ENCODE measurements around the gene TLR6.

Gene TLR6

GRCh38 chr4:38856524-38857337 lies at the start of gene TLR6:
TLR6 (minus strand) TSS chr4:38856817; CDS start chr4:38829473, 27,344 bp downstream.
- DNase-seq = peak; percentile 49

DNA sequence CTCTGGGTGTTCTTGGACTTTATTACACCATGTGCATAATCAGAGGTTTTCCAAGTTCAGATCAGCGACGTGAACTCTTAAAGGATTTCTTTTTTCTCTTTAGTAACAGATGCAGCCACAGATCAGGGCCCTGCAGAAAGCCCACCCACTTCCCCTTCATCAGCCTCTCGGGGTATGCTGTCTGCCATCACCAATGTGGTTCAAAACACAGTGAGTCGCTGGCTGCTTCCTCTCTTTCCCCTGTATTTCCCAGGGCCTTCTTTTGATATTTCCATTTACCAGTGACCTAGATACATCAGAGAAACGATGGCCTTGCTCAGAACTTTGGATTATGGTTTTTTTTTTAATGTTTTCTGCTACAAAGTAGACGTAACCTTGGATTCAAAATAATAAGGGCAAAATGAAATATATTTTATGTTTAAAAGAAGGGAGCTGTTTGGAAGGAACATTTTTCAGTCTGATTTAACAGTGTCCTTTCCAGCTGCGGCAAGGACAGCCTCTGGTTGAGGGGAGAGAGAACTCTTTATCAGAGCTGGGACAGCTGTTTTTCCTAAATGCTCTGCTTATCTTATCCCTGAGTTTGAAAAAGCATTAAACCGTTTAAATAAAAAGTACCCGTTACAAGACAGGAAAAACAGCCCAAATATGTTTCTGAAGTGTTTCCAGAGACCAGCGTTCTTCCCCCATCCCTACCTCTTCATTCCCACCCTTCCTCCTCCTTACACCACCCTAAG lies 49.2 kb upstream of the TLR6 start:
- DNase-seq = no peak

GRCh38 chr4:38904682-38905081 lies 48.1 kb upstream of the TLR6 start:
- no peak for DNase-seq

GRCh38 chr4:38904090-38904666 lies 47.6 kb upstream of the TLR6 start:
- DNase-seq = no peak

GRCh38 chr4:38902695-38903094 lies 46.1 kb upstream of the TLR6 start:
- peak; percentile 3 for DNase-seq

DNA sequence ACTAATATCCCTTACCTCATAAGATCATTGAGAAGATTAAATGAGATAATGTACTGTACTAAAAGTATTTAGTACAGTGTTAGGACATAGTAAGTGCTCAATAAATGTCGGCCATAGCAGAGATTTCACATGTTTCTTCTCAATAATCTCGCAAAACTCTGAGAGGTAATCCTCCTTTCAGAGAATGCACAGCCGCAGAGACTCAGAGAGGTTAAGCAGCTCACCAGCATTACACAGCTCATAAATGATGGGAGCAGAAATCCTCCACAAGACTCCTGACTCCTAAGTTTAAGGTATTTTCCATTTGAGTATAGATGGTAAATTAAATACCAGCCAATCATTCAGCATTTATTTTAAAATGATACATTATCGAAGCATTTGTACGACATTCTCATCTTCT lies 45.6 kb upstream of the TLR6 start:
- DNase-seq = no peak

- no peak for DNase-seq
Measured at GRCh38 chr4:38898245-38898644, 41.6 kb upstream of the TLR6 start.

DNA sequence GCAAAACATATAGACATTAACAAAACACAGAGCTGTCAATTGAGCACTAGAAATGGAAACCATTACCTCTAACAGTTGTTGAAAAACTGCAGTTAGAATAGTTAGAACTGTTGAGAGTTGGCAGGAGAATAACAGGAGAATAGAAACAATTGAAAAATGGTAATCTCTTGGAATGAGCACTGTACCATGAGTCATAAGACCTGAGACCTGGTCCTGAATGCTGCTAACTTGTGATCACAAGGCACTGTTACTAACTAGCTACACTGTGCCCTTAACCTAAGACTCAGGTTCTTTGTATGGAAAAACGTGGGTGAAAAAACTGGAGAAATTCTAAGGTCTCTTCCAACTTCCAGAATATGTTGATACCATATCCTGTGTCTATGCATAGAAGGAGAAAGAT lies 40.3 kb upstream of the TLR6 start:
- DNase-seq = no peak

DNA sequence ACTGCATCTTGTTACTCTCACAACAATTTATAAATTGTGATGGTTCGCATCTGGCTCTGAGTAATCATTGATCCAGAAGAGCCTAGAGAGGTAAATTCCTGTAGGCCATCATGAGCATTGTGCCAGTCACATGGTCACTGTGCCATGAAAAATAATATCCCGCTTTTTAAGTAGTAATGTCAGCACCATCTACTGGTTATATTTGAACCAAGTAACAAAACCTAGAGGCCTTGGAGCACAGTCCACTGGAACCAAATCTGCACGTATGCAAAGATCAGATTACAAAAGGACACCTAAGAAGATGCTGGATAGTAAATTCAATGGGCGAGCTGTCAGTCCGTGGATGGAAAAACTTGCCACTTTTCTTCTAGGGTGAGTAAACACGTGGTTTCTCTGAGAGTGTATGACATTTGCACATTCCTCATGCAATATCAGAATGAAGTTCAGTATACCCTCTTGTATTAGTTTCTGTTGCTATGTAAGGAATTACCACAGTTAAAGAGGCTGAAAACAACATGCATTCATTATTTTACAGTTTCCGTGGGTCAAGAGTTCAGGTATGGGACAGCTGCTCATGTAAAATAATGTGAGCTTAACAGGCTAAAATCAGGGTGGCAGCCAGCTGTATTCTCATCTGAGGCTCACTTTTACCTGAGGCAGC lies 37.8 kb upstream of the TLR6 start:
- no peak for DNase-seq

- no peak for DNase-seq
Measured at GRCh38 chr4:38891051-38891983, 34.7 kb upstream of the TLR6 start.

DNA sequence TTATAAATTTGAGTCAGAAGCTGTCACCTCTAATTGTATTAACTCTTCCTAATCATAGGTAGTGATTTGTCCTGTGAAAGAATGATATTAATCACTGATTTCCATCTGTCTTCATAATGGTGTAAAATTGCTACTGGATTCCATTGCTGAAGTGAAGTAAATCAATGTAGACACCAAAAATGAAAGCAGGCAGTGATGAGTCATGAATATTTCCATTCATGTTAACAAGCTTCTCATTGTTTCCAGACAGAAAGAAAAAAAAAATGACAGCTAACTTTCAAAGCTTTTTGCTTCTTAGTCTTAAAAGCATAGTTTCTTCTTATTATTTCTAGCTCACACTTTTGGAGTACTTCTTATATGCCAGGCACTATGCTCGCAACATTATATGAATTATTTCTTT lies 32.5 kb upstream of the TLR6 start:
- DNase-seq = peak; percentile 58

GRCh38 chr4:38884254-38884653 lies 27.6 kb upstream of the TLR6 start:
- no peak for DNase-seq

DNA sequence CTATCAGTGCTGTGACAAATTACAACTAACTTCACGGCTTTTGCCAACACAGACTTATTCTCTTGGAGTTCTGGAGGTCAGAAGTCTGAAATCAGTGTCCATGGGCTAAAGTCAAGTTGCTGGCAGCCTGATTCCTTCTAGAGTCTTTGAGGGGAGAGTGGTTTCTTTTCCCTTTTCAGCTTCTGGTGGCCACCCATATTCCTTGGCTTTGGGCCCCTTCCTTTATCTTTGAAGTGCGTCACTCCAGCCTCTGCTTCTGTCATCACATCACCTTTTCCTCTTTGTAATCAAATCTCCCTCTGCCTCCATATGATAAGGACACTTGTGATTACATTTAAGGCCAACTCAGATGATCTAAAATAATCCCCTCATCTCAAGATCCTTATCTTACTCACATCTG lies 20.0 kb upstream of the TLR6 start:
- DNase-seq = no peak

- DNase-seq = no peak
Measured at GRCh38 chr4:38873290-38873944, 16.8 kb upstream of the TLR6 start.

DNA sequence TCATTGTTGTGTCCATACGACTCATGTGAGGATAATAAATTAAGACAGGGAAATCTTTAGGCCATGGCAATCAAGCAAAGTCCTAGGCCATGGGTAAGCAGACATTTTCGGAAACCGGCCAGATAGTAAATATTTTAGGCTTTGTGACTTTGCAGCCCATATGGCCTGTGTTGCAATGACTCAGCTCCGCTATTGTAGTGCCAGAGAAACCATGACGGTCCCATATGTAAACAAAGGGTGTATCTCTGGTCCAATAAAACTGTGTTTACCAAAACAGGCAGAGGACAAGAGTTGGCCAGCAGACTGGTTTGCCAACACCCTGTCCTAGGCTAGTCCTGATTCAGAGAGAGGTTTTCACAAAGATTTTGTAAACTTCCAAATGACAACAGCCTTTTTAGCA lies 16.0 kb upstream of the TLR6 start:
- DNase-seq = no peak

DNA sequence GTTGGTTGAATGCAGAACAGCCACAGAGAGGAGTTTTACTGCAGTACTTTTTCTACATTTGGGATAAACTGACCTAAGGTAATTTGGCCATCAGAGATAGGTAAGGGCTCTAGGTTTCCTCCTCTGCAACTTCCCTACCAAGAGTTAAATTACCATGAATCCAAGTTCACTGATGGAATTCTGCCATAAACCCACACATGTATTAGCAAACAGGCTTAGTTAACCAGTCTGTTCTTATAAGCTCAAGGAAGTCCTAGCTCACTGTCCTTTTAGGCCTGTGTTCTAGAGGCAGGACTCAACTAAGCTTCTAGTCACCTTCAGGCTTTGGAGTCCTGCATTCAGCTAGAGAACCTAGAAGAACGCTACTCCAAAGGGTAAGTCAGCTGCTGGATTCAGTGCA lies 15.0 kb upstream of the TLR6 start:
- no peak for DNase-seq

DNA sequence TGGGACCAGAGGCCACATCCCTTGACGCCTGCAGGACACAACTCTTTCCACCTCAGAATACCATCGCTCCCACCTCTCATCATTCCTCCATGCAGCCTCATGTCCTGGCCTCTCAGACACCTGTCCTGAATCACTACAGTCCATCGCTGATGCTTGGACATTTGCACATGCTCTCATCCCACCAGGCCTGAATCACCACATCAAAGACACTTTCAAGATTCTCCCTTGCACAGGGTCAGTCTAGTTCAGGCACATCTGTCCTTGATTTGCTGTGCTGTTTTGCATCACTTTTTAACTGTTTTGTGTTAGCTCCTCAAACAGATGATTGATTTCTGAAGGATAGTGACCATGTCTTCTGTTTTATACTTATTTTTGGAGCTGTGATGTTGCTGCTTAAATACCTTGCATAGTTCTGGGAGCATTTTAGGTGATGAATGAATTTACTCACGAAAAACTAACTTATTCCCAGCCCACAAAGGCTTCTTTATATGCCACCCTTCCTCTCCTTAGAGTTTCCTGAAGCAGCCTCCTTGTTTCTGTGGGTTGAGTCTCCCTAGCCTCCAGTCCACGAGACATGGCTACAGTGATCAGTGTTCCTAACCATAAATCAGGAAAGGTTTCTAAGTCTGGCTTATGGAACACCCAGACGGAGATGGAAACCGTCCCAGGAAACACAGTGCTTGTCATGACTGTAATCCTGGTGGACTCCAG lies 13.6 kb upstream of the TLR6 start:
- no peak for DNase-seq

DNA sequence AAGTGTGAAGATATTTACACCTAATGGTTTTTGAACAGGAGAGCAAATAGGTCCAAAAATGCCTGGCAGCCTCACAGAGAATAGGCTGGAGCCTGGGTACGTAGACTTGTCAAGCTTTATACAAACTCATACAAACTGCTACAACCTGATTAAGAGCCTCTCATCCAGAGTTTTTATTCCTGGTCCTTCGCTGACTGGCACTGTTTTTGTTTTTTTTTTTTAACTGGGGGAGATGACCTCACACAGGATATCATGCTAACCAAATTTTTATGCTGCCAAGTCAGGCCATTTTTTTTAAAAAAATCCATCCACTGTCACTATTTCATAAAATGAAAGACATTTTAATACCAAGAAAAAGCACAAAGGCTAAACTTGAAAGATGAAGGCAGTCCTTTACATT lies 12.9 kb upstream of the TLR6 start:
- DNase-seq = no peak

GRCh38 chr4:38868059-38868960 lies 11.7 kb upstream of the TLR6 start:
- no peak for DNase-seq

DNA sequence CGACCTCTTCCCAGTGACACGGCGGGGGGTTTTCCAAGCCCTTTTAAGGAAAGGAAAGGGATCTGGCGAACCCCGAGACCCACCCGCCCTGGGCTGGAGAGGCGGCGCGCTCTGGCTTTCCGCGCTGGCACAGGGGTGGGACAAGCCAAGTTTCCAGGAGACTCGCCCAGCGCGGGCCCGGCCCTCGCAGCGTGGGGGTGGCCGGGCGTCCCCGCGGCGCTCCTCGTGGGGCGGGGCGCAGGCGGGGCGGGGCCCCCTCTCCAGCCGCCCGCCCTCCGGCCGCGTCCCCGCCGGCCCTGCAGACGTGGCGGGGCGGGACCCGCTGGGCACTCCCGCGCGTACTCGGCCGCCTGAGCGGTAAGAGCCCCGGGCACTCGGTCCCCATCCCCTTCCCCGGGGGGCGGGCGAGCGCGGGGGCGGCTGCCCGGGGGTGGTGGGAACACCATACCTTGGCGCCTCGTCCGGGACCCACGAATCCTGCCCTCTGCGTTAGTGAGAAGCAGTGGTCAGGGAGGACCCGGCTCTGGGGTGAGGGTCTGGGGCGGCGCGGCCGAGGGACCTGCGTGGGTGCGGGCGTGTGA lies 11.0 kb upstream of the TLR6 start, which contains the start of gene FAM114A1:
FAM114A1 (plus strand) TSS at position 329 of the 581 bp plus-strand sequence. CDS start 10,273 bp downstream, outside the sequence.
- peak; percentile 60 for DNase-seq

All from NCI-H226 (cell line).